ENCODE results near the gene PRR5. TPM values are rescaled to one million over a fixed set of nuclear protein-coding genes. Genes with fewer than 3 reads are reported as not detected.
"Not testable (repeated sequence)": the region's sequence is repeated elsewhere in the genome, so short reads cannot be mapped to it uniquely, and the experiment has no call there.

Gene PRR5
- total RNA-seq, 1 donor from 2014 or later, result 24.9 TPM

DNA sequence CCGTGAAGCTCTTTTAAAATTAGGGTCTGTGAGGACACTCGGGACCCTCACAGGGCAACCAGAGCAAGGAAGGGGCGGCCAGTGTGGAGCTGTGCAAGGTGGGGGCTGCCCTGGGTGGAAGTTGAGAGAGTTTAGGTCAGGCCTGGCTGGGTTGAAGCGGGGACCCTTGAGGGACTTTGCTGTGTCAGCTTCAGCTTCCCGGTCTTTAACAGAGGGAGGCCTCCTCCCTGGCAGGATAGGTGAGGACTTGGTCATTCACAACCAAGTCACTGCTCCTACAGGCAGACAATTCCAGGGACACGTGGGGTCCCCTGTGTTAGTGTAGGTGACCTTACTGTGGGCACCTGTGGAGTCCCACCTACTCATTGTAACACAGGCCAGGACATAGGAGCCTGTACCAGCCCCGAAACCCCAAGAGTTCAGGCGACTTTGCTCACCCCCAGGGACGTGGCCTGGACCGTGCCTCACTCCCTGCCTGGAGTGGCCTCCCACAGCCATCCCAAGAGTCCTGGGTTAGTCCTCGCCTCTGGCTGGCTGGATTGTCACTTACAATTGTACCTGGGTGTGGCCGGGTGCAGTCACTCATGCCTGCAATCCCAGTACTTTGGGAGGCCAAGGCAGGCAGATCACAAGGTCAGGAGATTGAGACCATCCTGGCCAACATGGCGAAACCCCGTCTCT lies 31.6 kb downstream of the PRR5 start:
- intact Hi-C loops (cut with micrococcal nuclease), result no loop called here

DNA sequence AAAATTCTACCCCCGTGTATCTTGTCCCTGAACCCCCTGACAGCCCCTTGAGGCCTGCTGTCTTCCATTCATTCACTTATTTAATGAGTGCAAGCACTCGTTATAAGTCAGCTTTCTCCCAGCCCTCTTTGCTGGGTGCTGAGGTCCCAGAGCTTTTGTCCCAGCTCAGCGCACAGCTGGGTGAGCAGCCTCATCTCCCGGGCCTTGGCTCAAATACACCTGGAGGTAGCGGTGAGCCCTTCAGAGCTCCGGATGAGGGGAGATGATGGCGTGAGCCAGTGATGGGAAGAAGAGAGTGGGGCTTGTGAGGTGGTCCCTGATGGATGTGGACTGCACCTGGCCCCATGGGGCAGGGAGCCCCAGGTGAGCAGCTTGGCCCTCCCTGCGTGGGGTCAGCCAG lies 32.3 kb downstream of the PRR5 start:
- intact Hi-C loops (cut with micrococcal nuclease), result no loop called here

DNA sequence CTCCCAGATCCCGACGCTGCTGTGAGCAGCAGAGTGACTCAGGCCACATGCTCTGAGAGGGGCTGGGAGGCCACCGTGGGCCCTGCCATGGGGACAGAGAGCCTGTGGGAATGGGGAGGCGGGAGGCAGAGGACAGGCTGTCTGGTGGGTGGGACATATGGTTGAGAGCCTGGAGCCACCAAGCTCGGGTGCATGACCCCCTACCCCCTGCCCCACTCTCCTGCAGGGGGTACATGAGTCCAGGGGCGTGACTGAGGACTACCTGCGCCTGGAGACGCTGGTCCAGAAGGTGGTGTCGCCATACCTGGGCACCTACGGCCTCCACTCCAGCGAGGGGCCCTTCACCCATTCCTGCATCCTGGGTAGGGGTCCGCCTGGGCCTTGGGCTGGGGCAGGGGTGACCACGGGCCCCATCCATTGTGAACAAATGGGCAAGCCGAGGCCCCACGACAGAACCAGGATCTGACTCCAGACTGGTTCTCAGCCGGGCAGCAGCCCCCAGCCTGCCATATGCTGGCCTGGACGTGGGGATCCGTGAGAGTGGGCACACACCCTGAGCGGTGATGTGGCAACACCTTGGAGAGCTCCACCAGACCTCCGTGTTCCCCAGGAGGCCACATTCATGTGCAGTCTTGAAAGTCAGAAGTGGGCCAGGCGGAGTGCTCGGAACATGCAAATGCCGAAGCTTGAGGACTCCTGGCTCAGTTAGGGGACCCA lies 33.0 kb downstream of the PRR5 start:
- intact Hi-C loops (cut with micrococcal nuclease), result loop anchor here (1.0 kb wide), 1 partner anchor 38 kb away; no protein-coding TSS in a partner anchor

DNA sequence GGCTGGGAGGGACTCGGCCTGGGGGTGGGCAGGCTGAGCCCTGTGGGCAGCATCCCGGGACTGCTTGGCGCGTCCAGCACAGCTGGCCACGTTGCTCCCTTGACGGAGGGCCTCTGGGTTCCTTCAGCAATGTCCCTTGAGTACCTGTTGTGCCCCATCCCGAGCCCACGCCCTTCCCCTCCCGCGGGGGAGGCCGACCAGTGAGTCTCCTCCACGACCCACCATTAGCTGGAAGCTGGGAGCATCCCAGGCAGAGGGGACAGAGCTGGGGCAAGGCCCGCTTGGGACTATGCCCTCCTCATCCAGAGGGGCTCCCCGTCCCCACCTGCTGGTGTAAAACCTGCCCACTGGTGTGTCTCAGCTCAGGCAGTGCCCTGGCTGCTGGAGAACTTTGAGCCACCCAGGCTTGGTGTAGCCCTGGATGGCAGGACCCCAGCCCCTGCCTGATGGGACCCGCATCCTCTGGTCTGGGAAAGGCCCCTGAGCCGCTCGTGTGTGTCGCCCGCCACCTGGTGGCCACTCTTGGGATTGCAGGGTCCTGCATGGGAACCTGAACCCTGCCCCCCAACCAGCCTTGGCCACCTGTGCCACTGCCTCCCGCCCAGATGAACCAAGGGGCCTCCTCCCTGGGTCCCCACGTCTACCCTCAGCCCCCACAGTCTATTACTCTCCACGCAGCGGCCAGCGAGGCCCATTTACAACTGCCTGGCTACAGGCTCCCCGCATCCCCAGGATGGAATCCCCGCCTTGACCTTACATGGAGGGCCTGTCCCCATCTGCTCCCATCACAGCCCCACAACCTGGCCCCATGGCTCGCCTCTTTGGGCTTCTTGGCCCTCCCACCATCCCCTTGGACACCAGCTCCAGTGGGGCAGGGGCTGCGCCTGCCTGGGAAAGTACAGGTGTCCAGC lies 33.8 kb downstream of the PRR5 start:
- intact Hi-C loops (cut with micrococcal nuclease), result loop anchor here (1.0 kb wide), 1 partner anchor 38 kb away; no protein-coding TSS in a partner anchor

DNA sequence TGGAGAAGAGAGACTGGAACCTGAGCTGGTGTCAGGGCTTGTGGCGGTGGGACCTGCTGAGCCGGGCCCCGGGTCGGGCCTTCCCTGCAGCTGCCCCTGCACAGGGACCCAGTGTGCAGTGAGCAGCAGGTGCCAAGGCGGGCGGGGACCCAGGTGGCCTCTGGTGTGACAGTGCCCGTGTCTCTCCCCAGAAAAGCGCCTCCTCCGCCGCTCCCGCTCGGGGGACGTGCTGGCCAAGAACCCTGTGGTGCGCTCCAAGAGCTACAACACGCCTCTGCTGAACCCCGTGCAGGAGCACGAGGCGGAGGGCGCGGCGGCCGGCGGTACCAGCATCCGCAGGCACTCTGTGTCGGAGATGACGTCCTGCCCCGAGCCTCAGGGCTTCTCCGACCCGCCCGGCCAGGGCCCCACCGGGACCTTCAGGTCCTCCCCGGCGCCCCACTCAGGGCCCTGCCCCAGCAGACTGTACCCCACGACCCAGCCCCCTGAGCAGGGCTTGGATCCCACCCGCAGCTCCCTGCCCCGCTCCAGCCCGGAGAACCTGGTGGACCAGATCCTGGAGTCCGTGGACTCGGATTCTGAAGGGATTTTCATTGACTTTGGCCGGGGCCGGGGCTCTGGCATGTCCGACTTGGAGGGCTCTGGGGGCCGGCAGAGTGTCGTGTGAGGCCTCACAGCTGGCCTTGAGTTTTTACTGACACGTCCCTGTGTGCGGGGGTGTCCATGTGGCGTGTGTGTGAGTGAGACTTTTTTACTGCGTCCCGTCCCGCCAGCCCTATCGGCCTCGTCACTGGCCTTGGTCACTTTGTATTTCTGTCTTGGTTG lies 34.8 kb downstream of the PRR5 start:
- intact Hi-C loops (cut with micrococcal nuclease), result no loop called here

DNA sequence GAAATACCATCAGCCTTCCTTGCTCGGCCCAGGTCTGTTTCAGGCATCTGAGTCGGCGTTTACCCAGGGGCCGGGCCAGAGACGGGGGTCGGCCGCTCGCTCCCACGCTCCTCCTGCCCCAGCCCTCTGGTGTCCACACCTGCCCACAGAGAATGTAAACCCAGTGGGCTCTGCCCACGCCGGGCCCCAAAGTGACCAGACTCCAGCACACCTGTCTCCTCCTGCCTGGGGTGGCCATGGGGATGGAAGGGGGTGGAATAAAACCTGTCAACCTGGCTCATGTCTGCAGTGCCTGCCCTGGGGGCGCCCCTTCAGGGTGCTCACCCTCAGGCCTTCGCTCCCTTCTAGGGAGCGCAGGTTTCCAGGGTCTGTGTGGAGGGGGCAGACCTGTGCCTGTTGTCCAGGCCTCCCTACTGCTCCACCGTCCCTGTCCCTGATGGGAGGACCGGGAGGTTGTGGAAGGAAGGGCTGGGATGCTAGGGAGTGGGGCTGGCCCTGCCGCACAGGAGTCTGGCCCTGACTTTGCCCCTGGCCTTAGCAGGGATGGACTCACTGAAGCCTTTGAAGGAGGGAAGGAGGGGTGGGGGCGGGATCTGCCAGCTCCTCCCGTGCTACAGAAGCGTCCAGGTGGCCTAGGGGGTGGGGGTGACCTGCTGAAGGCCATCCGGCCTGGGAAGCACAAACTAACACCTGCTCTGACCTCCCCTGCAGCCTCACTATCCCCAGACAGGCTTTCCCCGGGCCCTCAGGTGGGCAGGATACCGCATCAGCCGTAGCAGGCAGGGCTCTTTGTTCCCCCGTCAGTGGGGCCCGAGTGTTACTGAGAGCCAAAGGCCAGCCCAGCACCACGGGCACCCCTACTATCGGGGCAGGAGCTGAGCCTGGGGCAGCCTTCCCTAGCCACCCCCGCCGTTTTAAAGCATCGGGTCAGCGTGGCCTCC lies 35.7 kb downstream of the PRR5 start:
- intact Hi-C loops (cut with micrococcal nuclease), result no loop called here

DNA sequence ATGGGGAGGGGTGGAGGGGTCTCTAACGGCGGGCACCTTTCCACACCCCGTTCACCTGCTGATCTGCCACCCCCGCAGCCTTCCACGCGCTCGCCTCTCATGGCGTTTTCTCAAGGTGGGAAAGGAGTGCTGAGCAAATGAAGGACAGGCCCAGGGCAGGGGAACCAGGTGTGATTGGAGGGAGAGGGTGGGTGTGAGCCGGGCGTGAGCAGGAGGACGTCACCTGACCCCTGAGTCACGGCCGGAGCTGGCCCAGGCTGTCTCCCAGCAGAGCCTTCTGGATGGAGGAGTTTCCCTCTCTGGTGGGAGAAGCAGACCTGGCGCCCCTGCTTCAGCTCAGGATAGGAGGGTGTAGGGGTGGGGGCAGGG lies 36.3 kb downstream of the PRR5 start:
- intact Hi-C loops (cut with micrococcal nuclease), result no loop called here

DNA sequence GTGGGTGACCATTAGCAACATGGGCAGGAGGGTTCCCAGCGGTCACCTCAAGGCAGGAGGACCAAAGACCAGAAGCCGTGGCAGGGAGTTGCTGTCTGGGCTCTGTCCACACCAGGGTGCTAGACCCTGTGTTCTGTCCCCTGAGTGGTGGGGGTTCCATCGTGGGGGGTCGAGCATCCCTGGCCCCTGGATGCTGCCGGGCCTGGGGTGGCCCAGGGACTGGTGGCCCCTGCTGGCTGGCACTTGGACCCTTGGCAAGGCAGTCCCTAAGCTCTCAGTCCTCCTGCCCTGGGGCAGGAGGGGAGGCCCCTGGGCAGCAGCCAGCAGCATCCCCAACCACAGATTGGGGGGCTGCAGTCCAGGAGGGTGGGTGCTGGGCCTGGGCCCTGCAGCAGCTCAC lies 37.0 kb downstream of the PRR5 start:
- intact Hi-C loops (cut with micrococcal nuclease), result no loop called here

DNA sequence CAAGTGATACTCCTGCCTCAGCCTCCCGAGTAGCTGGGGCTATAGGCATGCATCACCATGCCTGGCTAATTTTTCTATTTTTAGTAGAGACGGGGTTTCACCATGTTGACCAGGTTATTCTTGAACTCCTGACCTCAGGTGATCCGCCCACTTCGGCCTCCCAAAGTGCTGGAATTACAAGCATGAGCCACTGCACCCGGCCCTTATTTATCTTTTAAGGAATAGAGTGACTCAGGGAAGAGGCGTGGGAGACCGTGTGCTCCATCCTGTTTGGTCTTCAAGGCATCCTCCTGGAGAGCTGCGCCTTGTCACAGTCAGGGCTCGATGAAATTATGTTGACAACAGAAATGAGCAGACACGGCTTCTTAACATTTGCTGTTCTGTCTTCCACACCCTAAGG lies 37.7 kb downstream of the PRR5 start:
- intact Hi-C loops (cut with micrococcal nuclease), result not testable (repeated sequence)

DNA sequence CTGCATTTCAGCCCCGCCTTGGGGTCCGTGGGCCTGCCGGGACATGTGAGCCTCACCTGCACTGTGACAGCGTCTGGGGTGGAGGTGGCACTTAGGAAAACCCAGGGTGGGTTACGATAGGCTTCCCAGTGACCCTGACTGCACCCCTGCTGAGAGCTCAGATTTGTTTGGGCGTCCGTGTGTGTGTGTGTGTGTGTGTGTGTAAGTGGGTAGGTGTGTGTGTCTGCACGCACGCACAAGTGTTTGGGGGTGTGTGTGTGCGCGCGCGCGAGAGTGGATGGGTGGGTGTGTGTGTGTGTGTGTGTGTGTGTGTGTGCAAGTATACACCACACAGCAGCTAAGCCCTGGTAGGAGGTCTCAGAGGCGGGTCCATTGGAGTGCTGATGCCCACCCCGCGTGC lies 38.3 kb downstream of the PRR5 start:
- intact Hi-C loops (cut with micrococcal nuclease), result no loop called here

DNA sequence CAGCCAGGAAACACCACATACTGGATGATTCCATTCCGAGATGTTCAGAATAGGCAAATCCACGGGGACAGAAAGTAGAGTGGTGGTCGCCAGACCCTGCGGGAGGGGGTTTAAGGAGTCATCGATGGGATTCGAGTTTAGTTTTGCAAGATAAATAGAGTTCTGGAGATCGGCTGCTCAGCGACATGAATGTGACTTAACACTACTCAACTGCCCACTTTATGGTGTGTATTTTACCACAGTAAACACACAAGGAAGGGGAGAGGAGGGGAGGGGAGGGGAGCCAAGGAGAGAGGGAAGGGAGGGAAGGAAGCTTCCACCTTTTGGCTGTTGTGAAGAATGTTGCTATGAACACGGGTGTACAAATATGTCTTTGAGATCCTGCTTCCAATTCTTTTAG lies 39.9 kb downstream of the PRR5 start:
- intact Hi-C loops (cut with micrococcal nuclease), result no loop called here

DNA sequence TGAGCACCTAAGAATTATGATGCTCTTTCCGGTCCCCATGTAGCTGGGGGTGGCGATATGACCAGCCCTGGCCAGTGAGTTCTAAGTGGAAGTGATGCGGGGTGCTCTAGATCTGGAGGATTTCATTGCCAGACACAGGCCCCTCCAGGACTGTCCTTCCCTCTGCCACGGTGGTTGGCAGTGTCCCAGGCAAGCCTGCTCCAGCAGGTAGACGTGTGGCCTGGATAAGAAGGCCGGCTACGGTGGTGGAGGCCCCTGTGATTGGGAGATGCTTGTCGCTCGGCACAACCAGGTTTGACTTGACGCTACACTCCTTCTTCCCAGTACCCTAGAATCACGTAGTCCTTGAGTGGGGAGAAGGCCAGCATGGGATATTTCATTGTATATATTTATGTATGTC lies 41.2 kb downstream of the PRR5 start:
- intact Hi-C loops (cut with micrococcal nuclease), result no loop called here

DNA sequence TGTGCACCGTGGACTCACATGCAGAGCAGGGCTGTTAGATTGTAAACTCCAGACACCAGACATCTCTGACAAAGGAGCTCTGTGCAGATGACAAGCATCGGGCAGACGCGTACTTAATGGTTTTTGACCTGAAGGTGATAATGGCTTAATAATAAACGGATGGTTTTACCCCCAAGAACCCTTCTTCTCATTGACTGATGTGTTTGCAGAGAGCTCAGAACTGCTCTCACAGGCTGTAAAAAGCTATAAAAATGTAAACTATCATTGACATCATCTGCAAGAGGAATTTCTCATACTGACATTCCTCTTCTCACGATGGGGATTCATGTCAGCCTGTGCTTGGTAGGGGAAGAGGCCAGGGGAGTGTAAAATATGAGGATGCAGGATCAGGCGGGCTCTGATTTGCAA lies 41.8 kb downstream of the PRR5 start:
- intact Hi-C loops (cut with micrococcal nuclease), result no loop called here

DNA sequence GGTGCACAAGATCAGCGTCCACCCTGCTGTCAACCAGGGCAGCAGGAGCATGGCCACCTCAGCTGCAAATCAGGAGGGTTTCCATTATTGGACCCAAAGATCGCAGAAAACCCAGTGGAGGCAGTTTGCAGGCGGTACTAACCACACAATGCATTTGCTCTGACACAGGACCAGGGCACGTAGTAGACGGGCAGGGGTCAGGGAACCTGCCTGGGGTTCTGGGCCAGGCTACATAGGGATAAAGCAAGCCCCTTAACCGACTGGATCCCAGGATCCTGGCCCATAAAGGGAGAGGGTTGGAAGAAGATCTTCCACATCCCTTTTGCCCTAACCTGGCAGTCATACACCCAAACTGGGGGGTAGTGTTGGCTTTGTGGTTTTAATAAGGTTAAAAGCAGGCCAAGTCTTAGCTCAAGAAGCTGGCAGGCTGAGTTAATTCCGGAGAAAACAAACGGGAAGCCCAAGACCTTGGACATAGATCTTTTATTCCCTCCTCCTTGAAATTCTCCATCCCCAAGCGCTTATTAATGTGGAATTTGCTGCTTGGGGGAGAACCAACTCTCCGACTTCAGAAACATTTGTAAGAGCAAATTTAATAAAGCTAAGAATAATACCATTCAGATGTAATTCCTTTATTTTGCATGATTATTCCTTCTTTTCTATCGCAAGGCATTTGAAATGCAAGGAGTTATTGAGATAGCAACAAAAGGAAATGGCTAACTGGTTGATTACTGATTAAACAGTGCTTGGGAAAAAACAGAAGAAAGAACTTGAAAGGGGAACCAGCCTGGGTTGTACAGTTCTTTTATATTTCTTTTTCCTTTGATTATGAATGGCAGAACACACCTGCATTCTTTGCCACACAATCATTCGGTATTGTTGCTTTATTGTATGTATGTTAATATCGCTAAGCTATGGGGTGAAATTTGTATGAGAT lies 44.1 kb downstream of the PRR5 start:
- intact Hi-C loops (cut with micrococcal nuclease), result no loop called here

DNA sequence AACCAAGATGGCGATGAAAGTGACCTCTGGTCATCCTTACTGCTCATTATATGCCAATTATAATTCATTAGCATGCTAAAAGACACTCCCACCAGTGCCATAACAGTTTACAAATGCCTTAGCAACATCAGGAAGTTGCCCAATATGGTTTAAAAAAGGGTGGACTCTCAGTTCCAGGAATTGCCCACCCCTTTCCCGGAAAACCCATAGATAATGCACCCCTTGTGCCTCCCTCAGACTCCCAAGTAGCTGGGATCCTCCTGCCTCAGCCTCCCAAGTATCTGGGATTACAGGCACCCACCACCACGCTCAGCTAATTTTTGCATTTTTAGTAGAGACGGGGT lies 45.8 kb downstream of the PRR5 start:
- intact Hi-C loops (cut with micrococcal nuclease), result not testable (repeated sequence)

DNA sequence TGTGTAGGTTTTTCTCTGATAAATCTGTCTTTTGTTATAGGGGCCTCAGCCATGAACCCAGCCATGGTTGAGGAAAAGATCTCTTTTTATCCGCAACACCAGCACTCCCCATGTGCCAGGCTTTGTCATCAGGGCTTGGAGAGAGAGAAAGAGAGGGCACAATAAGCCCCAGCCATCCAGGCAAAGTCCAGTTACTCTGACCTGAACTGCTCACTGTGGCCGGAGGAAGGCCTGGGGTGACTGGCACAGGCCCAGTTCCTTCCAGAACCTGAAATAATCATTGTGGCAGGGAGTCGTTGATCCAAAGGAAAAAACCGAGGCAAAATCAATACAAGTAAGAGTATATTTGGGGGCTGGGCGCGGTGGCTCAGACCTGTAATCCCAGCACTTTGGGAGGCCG lies 46.5 kb downstream of the PRR5 start:
- intact Hi-C loops (cut with micrococcal nuclease), result no loop called here

DNA sequence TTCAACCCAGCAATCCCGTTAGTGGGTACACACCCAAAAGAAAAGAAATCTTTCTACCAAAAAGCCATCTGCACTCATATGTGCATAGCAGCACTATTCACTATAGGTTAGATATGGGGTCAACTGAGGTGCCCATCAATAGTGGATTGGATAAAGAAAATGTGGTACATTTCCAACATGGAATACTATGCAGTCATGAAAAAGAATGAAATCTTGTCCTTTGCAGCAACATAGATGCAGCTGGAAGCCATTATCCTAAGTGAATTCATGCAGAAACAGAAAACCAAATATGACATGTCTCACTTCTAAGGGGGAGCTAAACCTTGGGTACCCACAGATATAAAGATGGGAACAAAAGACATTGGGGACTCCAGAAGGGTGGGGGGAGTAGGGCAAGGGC lies 48.5 kb downstream of the PRR5 start:
- intact Hi-C loops (cut with micrococcal nuclease), result no loop called here

DNA sequence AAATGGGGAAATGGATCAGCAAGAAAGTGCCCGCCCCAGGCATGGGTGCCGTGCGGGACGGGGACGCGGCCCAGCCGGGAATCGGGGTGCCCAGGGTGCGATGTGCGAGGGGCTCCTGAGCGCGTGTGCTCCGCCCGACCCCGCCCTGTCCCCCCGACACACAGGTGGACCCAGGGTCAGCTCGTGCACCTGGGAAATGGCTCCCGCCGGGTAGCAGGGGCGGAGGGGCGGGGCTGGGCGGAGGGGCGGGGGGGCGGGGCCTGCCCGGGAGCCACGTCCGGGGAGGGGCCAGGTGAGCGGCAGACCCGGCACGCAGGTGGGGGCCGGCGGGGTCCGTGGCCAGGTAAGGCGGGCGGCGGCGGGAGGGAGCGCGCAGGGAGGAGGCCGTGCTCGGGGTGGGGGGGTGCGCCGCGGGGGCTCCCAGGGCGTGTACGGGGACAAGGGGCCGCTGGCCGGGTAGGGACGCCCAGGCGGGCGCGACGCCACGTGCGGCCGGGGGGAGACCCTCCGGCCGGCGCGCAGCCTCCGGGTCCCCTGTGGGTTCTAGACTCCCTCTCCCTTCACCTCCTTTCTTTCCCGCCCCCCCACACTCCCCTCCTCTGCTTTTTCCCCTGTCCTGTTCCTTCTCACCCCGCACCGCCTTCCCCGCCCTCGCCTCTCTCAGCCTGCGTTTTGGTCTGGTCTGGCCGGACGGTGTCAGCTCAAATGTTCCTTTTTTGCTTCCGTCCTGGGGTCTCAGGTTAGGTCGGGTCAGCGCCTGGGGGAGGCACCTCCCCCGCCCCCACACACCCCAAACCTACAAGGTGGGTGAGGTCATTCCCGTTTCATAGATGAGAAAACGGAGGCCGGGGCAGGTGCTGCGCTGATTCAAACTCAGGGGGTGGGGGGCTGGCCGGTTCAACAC lies 50.5 kb downstream of the PRR5 start, which contains the start of gene ARHGAP8:
ARHGAP8 (plus strand) TSS at position 291 of the 904 bp plus-strand sequence. CDS start 33,953 bp downstream, outside the sequence.
- intact Hi-C loops (cut with micrococcal nuclease), result no loop called here
